ENCODE data around the gene ITPRIP.

Gene ITPRIP

GRCh38 chr10:104376784-104377300, 38.6 kb upstream of the ITPRIP start:
- H3K27ac ChIP-seq (ENCODE audit: extremely low read depth, low read depth, low read length), result no peak overlapping the region
- TF ChIP-seq ZBTB6 (tag by site-specific recombination; IDR thresholded peaks at IDR 0.05), result no peak
- no peak for TF ChIP-seq ZSCAN18 (tag by site-specific recombination; IDR thresholded peaks at IDR 0.05)
- TF ChIP-seq ZBTB48 (tag by site-specific recombination; IDR thresholded peaks at IDR 0.05), result no peak
- no peak for TF ChIP-seq KLF16 (tag by site-specific recombination; IDR thresholded peaks at IDR 0.05)
- no peak for TF ChIP-seq ZNF280D (tag by site-specific recombination; IDR thresholded peaks at IDR 0.05)
- TF ChIP-seq ZNF335 (tag by site-specific recombination; conservative IDR thresholded peaks at IDR 0.05), result no peak
- no peak for TF ChIP-seq ZNF701 (tag by site-specific recombination; IDR thresholded peaks at IDR 0.05)
- no peak for TF ChIP-seq ZNF561 (tag by site-specific recombination; IDR thresholded peaks at IDR 0.05; ENCODE audit: borderline replicate concordance)
- no peak for TF ChIP-seq PBX3 (CRISPR knock-in tag; IDR thresholded peaks at IDR 0.05)
- no peak for TF ChIP-seq ZNF354C (tag by site-specific recombination; IDR thresholded peaks at IDR 0.05; ENCODE audit: borderline replicate concordance, low read depth)
- no peak for TF ChIP-seq ZNF433 (tag by site-specific recombination; IDR thresholded peaks at IDR 0.05; ENCODE audit: low read depth)
- TF ChIP-seq KLF17 (tag by site-specific recombination; IDR thresholded peaks at IDR 0.05), result no peak
- no peak for TF ChIP-seq ZNF239 (tag by site-specific recombination; IDR thresholded peaks at IDR 0.05)
- TF ChIP-seq ZNF610 (tag by site-specific recombination; IDR thresholded peaks at IDR 0.05; ENCODE audit: borderline replicate concordance), result no peak
- no peak for TF ChIP-seq ZNF350 (tag by site-specific recombination; IDR thresholded peaks at IDR 0.05)
- TF ChIP-seq GLIS2 (tag by site-specific recombination; IDR thresholded peaks at IDR 0.05), result no peak
- no peak for TF ChIP-seq ZBTB8A (tag by site-specific recombination; IDR thresholded peaks at IDR 0.05)
- no peak for TF ChIP-seq ZNF529 (tag by site-specific recombination; IDR thresholded peaks at IDR 0.05; ENCODE audit: insufficient replicate concordance)
- TF ChIP-seq PRDM2 (tag by site-specific recombination; IDR thresholded peaks at IDR 0.05; ENCODE audit: borderline replicate concordance), result no peak
- no peak for TF ChIP-seq ZNF664 (tag by site-specific recombination; IDR thresholded peaks at IDR 0.05)
- CTCF ChIA-PET, result interaction anchor here (0.8 to 0.9 kb wide), 2 partner anchors 27 to 85 kb away, joined by 3 to 4 read pairs; no protein-coding TSS in a partner anchor
- H3K4me3 ChIP-seq (ENCODE audit: low read depth, low read length), result no peak overlapping the region
- no peaks in the 10 kb centered on the region for H3K36me3 ChIP-seq (ENCODE audit: control insufficient read depth in 2 of 2, insufficient read depth in 1 of 2, low read length in 2 of 2)
- POLR2A ChIA-PET, result no interaction called here
- no peaks in the 10 kb centered on the region for H3K4me1 ChIP-seq (ENCODE audit: control insufficient read depth, insufficient read depth, low read length)
- no peaks in the 10 kb centered on the region for H3K9me3 ChIP-seq (ENCODE audit: control insufficient read depth, insufficient read depth, low read depth, low read length)
